Right lobe of liver (tissue), 4 donors: ENCODE measurements around the gene RAB34.

ENCODE experiments used
- POLR2A ChIP-seq: fragments of 450-650 bp; IDR thresholded peaks from one replicate; pipeline ENCODE4 v1.6.1; 2017; ENCODE audit warnings: antibody characterized with exemption, mild to moderate bottlenecking
- TF ChIP-seq, protein P1 (sequence below), 4 donors: fragments of 200-600 bp in 3 of 4; fragments of 450-650 bp in 1 of 4; IDR thresholded peaks; one replicate each; pipeline versions ENCODE4 v1.5.1 to v1.8.0; 2016 to 2022; ENCODE audit warnings: antibody characterized with exemption in 4 of 4, mild to moderate bottlenecking in 2 of 4
- donor health status: DM: no; HTN: no; CAD: no.
- donor health status: DM: no; HTN: no; CAD: no.
- donor health status: DM: no; HTN: yes; CAD: no.

DNA sequence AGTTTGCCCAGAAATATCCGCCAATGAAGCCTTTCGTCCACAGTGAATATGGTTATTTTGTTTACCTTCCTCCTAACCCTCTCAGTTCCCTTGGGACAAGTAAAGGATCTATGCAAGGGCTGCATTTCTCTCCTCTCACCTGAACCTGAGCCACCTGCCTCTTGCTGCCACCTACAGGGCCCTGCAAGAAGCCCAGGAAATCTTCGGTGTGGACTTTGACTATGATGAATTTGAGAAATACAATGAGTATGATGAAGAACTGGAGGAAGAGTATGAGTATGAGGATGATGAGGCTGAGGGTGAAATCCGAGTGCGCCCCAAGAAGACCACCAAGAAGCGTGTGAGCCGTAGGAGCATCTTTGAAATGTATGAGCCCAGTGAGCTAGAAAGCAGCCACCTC is 41.7 kb downstream of the RAB34 start:
- TF ChIP-seq, protein P1, sequence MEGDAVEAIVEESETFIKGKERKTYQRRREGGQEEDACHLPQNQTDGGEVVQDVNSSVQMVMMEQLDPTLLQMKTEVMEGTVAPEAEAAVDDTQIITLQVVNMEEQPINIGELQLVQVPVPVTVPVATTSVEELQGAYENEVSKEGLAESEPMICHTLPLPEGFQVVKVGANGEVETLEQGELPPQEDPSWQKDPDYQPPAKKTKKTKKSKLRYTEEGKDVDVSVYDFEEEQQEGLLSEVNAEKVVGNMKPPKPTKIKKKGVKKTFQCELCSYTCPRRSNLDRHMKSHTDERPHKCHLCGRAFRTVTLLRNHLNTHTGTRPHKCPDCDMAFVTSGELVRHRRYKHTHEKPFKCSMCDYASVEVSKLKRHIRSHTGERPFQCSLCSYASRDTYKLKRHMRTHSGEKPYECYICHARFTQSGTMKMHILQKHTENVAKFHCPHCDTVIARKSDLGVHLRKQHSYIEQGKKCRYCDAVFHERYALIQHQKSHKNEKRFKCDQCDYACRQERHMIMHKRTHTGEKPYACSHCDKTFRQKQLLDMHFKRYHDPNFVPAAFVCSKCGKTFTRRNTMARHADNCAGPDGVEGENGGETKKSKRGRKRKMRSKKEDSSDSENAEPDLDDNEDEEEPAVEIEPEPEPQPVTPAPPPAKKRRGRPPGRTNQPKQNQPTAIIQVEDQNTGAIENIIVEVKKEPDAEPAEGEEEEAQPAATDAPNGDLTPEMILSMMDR (IDR thresholded peaks at IDR 0.05): peak; percentile 13 to 51 (median 36)
- TF ChIP-seq POLR2A: no peak
